Measurements from ENCODE around the gene SPATA2L.

DNA sequence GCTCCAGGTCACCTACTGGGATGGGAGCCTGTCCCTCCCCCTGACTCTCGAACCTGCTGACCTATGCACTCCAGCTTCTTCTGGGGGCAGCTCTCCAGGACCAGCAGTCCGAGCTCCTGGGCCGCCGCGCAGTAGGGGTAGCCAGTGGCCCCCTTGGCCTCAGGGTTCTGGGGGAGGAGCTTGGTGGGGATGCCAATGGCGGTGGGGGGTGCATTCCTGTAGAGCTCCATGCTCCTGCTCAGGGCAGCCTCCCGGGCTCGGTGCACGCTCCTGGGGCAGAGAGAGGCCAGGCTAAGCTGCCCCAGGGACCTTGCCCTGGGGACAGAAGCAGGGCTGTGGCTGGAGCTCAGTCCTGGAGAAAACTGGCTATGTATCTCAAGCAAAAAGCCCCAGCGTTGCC, 7.7 kb upstream of the SPATA2L start:
- TF ChIP-seq, protein P1, sequence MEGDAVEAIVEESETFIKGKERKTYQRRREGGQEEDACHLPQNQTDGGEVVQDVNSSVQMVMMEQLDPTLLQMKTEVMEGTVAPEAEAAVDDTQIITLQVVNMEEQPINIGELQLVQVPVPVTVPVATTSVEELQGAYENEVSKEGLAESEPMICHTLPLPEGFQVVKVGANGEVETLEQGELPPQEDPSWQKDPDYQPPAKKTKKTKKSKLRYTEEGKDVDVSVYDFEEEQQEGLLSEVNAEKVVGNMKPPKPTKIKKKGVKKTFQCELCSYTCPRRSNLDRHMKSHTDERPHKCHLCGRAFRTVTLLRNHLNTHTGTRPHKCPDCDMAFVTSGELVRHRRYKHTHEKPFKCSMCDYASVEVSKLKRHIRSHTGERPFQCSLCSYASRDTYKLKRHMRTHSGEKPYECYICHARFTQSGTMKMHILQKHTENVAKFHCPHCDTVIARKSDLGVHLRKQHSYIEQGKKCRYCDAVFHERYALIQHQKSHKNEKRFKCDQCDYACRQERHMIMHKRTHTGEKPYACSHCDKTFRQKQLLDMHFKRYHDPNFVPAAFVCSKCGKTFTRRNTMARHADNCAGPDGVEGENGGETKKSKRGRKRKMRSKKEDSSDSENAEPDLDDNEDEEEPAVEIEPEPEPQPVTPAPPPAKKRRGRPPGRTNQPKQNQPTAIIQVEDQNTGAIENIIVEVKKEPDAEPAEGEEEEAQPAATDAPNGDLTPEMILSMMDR (IDR thresholded peaks at IDR 0.05; ENCODE audit: insufficient read depth, low read length, poor library complexity, severe bottlenecking), result no peak
- no peak for TF ChIP-seq EZH2phosphoT487 (conservative IDR thresholded peaks at IDR 0.05; ENCODE audit: low read length)
